HepG2 (cell line): ENCODE data around the gene C10orf67. TPM values are rescaled to one million over a fixed set of nuclear protein-coding genes. Genes with fewer than 3 reads are reported as not detected.

Experiments used
- KLF9 ChIP-seq: IDR thresholded peaks from 2 replicates; pipeline ENCODE4 v1.6.1; 2016; ENCODE audit warnings: low read depth
- MEIS2 ChIP-seq: sonication (generic); formaldehyde crosslinking; IDR thresholded peaks from 2 replicates; pipeline ENCODE4 v1.9.0; 2021; ENCODE audit warnings: mild to moderate bottlenecking, missing genetic modification reagents
- NFIC ChIP-seq: IDR thresholded peaks from 2 replicates; pipeline ENCODE4 v1.6.1; 2012; ENCODE audit warnings: mild to moderate bottlenecking, low read length, inconsistent platforms
- PLRG1 ChIP-seq: fragments of 450-650 bp; conservative IDR thresholded peaks from 2 replicates; pipeline ENCODE4 v1.6.1; 2016
- PRMT3 ChIP-seq: sonication (generic); formaldehyde crosslinking; IDR thresholded peaks from 2 replicates; pipeline ENCODE4 v1.8.1; 2022; ENCODE audit warnings: low read depth, mild to moderate bottlenecking, moderate library complexity, missing genetic modification reagents, borderline replicate concordance
- RAD21 ChIP-seq: fragments of 450-650 bp; formaldehyde crosslinking; IDR thresholded peaks from 2 replicates; pipeline ENCODE4 v1.5.0; 2020; ENCODE audit warnings: mild to moderate bottlenecking
- SALL1 ChIP-seq: sonication (generic); formaldehyde crosslinking; IDR thresholded peaks from 2 replicates; pipeline ENCODE4 v1.8.0; 2022; ENCODE audit warnings: mild to moderate bottlenecking, missing genetic modification reagents
- SYNCRIP ChIP-seq: fragments of 200-400 bp; formaldehyde crosslinking; IDR thresholded peaks from 2 replicates; pipeline ENCODE4 v1.6.1; 2018; ENCODE audit warnings: mild to moderate bottlenecking, low read depth, low read length; ENCODE audit not compliant: insufficient read depth
- TBX2 ChIP-seq: sonication (generic); formaldehyde crosslinking; IDR thresholded peaks from 2 replicates; pipeline ENCODE4 v1.5.0; 2020; ENCODE audit warnings: missing genetic modification reagents, mild to moderate bottlenecking, borderline replicate concordance
- THAP11 ChIP-seq: IDR thresholded peaks from 2 replicates; pipeline ENCODE4 v1.6.1; 2016; ENCODE audit warnings: missing biosample characterization, missing genetic modification reagents
- polyA plus RNA-seq, 8 experiments: library from polyadenylated mRNA; depleted of rRNA in 3 of 8; stranded (reverse) in 7 of 8; unstranded in 1 of 8; fragments of >200 nt; fragmentation: Illumina TruSeq in 4 of 8; extraction: Trizol in 4 of 8; gene quantifications; 2 replicates each; pipeline versions ENCODE4 v1.2.1 to v1.2.3, GENCODE V29; 2011 to 2016; ENCODE audit warnings: low read depth in 4 of 8, missing spikeins in 1 of 8, mixed read lengths in 1 of 8; ENCODE audit not compliant: insufficient read depth in 1 of 8
- total RNA-seq, 5 experiments: library from RNA; depleted of rRNA; stranded (reverse); fragments of >200 nt; fragmentation: Illumina TruSeq; extraction: Trizol; gene quantifications; 2 replicates each; pipeline ENCODE4 v1.2.3, GENCODE V29; 2016; ENCODE audit warnings: low read depth in 1 of 5
- TF ChIP-seq, protein P1 (sequence below): sonication (generic); formaldehyde crosslinking; IDR thresholded peaks from 2 replicates; pipeline ENCODE4 v1.4.0; 2020; ENCODE audit warnings: mild to moderate bottlenecking, missing genetic modification reagents
- TF ChIP-seq, protein P2 (sequence below): IDR thresholded peaks from 2 replicates; pipeline ENCODE4 v1.6.1; 2012; ENCODE audit warnings: low read depth, low read length, improper control_type of control experiment
- TF ChIP-seq, protein P3 (sequence below): sonication (generic); formaldehyde crosslinking; IDR thresholded peaks from 2 replicates; pipeline ENCODE4 v1.4.0; 2020; ENCODE audit warnings: mild to moderate bottlenecking, low read depth, missing genetic modification reagents
- TF ChIP-seq, protein P4 (sequence below): sonication (generic); formaldehyde crosslinking; IDR thresholded peaks from 2 replicates; pipeline ENCODE4 v1.4.0; 2020; ENCODE audit warnings: missing genetic modification reagents, borderline replicate concordance
- TF ChIP-seq, protein P5 (sequence below): sonication (generic); formaldehyde crosslinking; IDR thresholded peaks from 2 replicates; pipeline ENCODE4 v1.8.0; 2022; ENCODE audit warnings: missing genetic modification reagents, mild to moderate bottlenecking, inconsistent platforms, borderline replicate concordance

The C10orf67 gene
- total and polyA plus RNA-seq, 2 of the 13 experiments (the other 11 are each of a cell fraction or from before 2014, with no cell fraction given): not detected

DNA sequence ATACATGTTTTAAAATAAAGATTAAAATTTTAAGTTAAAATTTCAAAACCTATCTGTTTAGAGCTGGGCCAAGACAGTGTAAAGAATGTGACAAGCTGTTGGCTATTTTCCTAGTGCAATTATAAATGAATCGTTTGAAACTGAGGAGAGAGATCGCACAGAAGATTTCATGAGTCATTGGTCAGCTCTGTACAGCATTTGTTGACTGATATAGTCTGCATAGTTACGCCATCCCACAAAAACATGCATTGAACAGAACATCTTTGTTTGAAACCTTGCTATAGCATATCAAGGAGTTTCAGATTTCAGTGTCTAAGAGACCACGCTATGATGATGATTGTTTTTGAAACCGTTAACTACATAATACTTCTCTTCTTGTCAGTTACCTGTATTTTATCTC lies 1.3 kb upstream of the C10orf67 start (continued):
- TF ChIP-seq, protein P1, sequence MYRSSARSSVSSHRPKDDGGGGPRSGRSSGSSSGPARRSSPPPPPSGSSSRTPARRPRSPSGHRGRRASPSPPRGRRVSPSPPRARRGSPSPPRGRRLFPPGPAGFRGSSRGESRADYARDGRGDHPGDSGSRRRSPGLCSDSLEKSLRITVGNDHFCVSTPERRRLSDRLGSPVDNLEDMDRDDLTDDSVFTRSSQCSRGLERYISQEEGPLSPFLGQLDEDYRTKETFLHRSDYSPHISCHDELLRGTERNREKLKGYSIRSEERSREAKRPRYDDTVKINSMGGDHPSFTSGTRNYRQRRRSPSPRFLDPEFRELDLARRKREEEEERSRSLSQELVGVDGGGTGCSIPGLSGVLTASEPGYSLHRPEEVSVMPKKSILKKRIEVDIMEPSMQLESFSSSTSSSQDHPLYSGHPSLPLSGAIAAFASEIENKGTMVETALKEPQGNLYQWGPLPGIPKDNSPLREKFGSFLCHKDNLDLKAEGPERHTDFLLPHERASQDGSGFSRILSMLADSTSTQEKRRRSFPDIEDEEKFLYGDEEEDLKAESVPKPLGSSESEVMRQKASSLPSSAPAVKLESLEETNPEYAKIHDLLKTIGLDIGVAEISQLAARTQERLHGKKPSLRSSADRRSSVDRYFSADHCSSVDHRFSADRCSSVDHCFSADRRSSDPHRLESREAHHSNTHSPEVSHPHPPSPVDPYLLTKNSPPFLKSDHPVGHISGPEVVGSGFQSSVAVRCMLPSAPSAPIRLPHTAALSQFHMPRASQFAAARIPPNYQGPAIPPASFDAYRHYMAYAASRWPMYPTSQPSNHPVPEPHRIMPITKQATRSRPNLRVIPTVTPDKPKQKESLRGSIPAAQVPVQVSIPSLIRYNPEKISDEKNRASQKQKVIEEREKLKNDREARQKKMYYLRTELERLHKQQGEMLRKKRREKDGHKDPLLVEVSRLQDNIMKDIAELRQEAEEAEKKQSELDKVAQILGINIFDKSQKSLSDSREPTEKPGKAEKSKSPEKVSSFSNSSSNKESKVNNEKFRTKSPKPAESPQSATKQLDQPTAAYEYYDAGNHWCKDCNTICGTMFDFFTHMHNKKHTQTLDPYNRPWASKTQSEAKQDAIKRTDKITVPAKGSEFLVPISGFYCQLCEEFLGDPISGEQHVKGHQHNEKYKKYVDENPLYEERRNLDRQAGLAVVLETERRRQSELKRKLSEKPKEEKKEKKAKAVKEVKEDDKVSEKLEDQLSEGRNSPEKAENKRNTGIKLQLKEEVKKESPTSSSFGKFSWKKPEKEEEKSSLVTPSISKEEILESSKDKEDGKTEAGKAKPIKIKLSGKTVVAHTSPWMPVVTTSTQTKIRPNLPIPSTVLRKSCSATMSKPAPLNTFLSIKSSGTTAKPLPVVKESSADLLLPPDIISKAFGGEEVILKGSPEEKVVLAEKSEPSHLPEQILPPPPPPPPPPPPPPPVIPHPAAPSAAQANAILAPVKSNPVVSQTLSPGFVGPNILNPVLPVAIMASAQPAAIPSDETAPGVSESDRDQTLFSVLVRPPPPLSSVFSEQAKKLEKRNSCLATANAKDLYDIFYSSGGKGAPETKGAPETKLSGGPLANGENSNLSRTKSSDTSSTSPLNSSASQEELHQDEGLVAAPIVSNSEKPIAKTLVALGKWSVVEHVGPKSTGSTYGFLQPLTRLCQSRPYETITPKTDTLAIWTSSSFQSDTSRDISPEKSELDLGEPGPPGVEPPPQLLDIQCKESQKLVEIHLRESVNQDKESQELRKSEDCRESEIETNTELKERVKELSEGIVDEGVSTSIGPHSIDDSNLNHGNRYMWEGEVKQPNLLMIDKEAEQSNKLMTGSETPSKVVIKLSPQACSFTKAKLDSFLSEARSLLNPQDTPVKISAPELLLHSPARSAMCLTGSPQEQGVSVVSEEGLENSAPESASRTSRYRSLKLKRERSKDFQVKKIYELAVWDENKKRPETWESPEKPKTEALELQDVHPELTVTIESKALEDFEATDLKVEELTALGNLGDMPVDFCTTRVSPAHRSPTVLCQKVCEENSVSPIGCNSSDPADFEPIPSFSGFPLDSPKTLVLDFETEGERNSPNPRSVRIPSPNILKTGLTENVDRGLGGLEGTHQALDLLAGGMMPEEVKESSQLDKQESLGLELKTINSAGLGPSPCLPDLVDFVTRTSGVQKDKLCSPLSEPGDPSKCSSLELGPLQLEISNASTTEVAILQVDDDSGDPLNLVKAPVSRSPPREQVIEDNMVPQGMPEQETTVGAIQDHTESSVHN: no peak
- no peak for TF ChIP-seq NFIC
- TF ChIP-seq, protein P2, sequence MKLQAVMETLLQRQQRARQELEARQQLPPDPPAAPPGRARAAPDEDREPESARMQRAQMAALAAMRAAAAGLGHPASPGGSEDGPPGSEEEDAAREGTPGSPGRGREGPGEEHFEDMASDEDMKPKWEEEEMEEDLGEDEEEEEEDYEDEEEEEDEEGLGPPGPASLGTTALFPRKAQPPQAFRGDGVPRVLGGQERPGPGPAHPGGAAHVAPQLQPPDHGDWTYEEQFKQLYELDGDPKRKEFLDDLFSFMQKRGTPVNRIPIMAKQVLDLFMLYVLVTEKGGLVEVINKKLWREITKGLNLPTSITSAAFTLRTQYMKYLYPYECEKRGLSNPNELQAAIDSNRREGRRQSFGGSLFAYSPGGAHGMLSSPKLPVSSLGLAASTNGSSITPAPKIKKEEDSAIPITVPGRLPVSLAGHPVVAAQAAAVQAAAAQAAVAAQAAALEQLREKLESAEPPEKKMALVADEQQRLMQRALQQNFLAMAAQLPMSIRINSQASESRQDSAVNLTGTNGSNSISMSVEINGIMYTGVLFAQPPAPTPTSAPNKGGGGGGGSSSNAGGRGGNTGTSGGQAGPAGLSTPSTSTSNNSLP: peak; percentile 85; the same call in 1 of the 2 replicates
- TF ChIP-seq RAD21 (CRISPR knock-in tag): no peak
- peak; percentile 18; the same call in 1 of the 2 replicates for TF ChIP-seq TBX2 (CRISPR knock-in tag)
- TF ChIP-seq KLF9: no peak
- no peak for TF ChIP-seq PLRG1
- TF ChIP-seq, protein P3, sequence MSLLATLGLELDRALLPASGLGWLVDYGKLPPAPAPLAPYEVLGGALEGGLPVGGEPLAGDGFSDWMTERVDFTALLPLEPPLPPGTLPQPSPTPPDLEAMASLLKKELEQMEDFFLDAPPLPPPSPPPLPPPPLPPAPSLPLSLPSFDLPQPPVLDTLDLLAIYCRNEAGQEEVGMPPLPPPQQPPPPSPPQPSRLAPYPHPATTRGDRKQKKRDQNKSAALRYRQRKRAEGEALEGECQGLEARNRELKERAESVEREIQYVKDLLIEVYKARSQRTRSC (CRISPR knock-in tag): no peak
- no peak for TF ChIP-seq SYNCRIP
- TF ChIP-seq, protein P4, sequence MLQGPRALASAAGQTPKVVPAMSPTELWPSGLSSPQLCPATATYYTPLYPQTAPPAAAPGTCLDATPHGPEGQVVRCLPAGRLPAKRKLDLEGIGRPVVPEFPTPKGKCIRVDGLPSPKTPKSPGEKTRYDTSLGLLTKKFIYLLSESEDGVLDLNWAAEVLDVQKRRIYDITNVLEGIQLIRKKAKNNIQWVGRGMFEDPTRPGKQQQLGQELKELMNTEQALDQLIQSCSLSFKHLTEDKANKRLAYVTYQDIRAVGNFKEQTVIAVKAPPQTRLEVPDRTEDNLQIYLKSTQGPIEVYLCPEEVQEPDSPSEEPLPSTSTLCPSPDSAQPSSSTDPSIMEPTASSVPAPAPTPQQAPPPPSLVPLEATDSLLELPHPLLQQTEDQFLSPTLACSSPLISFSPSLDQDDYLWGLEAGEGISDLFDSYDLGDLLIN: no peak
- TF ChIP-seq SALL1 (CRISPR knock-in tag): peak; percentile 41; the same call in 1 of the 2 replicates
- no peak for TF ChIP-seq MEIS2 (CRISPR knock-in tag)
- TF ChIP-seq, protein P5, sequence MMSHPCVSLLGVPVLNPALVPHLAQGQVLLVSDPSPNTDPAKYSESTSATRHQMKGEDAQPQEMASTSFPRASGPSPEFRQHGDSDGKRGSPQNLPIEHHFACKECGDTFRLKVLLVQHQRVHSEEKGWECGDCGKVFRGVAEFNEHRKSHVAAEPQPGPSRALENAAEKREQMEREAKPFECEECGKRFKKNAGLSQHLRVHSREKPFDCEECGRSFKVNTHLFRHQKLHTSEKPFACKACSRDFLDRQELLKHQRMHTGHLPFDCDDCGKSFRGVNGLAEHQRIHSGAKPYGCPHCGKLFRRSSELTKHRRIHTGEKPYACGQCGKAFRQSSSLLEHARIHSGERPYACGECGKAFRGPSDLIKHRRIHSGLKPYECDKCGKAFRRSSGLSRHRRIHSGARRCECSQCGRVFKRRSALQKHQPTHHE (CRISPR knock-in tag): no peak
- no peak for TF ChIP-seq PRMT3 (CRISPR knock-in tag)
- peak; percentile 14; the same call in 1 of the 2 replicates for TF ChIP-seq THAP11 (CRISPR knock-in tag)
